Effector memory CD4-positive, alpha-beta T cell (primary cell): ENCODE data around the gene GRK2.
"Not testable (repeated sequence)": the region's sequence is repeated elsewhere in the genome, so short reads cannot be mapped to it uniquely, and the experiment has no call there.

ENCODE experiments used
- DNase-seq, 3 donors: peaks; one replicate each; pipeline ENCODE4 v3.0.0-alpha.2; 2020
- H3K27ac ChIP-seq: 2 replicates; pipeline ENCODE4 v1.7.0; 2013; ENCODE audit warnings: mild to moderate bottlenecking, low read length, moderate library complexity; ENCODE audit not compliant: insufficient read depth, poor library complexity, severe bottlenecking
- H3K27me3 ChIP-seq: replicated peaks from 2 replicates; pipeline ENCODE4 v1.7.0; 2013; ENCODE audit warnings: mild to moderate bottlenecking, low read length; ENCODE audit not compliant: insufficient read depth, control insufficient read depth, poor library complexity, severe bottlenecking
- H3K36me3 ChIP-seq: 2 replicates; pipeline ENCODE4 v1.7.0; 2013; ENCODE audit warnings: mild to moderate bottlenecking, low read length, moderate library complexity; ENCODE audit not compliant: control insufficient read depth, insufficient read depth
- H3K4me1 ChIP-seq: 2 replicates; pipeline ENCODE4 v1.7.0; 2013; ENCODE audit warnings: low read length, mild to moderate bottlenecking; ENCODE audit not compliant: control insufficient read depth, insufficient read depth, poor library complexity, severe bottlenecking
- H3K4me3 ChIP-seq: 2 replicates; pipeline ENCODE4 v1.7.0; 2013; ENCODE audit warnings: low read length, low read depth, mild to moderate bottlenecking; ENCODE audit not compliant: insufficient read depth, poor library complexity, severe bottlenecking
- H3K9me3 ChIP-seq: 2 replicates; pipeline ENCODE4 v1.7.0; 2013; ENCODE audit warnings: mild to moderate bottlenecking, low read length, moderate library complexity; ENCODE audit not compliant: control insufficient read depth

Gene GRK2

DNA sequence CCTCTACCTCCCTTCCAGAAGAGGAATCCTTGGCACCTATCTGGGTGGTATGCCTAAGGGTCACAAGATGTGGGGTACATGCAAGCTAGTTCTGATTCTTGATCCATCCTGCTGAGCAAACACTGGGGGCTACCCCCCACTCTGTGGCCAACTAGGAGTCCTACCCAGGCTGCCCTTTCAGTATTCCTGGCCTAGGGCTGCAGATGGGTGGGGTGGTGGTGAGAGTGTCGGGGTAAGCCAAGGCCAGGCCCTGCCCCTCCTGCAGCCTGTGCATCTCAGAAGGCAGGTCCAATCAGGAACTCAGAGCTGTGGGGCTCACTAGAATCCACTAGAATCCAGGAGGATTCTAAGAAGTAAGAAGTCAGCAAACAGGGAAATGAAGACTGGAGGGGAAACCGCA, 47.9 kb downstream of the GRK2 start:
- Histone ChIP-seq H3K9me3 (no peaks in the 10 kb centered on the region), H3K27ac (no peak overlapping the region), H3K27me3 (no peaks in the 10 kb centered on the region), H3K36me3 (peaks cover 1% of the 10 kb centered on the region), H3K4me3 (no peak overlapping the region), H3K4me1 (peaks cover 39% of the 10 kb centered on the region)
- DNase-seq, result no peak

- H3K36me3 ChIP-seq, result no peaks in the 10 kb centered on the region
- no peaks in the 10 kb centered on the region for H3K9me3 ChIP-seq
- H3K27ac ChIP-seq, result no peak overlapping the region
- no peaks in the 10 kb centered on the region for H3K27me3 ChIP-seq
- DNase-seq, result no peak
- no peak overlapping the region for H3K4me3 ChIP-seq
- peaks cover 38% of the 10 kb centered on the region for H3K4me1 ChIP-seq
Measured at GRCh38 chr11:67315325-67315909, 49.1 kb downstream of the GRK2 start.

DNA sequence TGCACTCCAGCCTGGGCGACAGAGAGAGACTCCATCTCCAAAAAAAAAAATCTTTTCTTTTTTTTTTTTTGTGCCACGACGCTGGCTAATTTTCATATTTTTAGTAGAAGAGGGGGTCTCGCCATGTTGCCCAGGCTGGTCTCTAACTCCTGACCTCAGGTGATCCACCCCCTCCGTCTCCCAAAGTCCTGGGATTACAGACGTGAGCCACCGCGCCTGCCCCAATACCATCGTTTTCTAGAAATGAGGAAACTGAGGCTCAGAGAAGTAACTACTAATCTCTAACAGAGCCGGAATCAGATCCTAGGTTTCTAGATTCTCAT, 50.6 kb downstream of the GRK2 start:
- Histone ChIP-seq H3K9me3 (no peaks in the 10 kb centered on the region), H3K27me3 (no peaks in the 10 kb centered on the region), H3K4me3 (peak overlapping the region; percentile 76), H3K27ac (peak overlapping the region; percentile 72), H3K4me1 (peaks cover 25% of the 10 kb centered on the region), H3K36me3 (no peaks in the 10 kb centered on the region)
- no peak for DNase-seq

DNA sequence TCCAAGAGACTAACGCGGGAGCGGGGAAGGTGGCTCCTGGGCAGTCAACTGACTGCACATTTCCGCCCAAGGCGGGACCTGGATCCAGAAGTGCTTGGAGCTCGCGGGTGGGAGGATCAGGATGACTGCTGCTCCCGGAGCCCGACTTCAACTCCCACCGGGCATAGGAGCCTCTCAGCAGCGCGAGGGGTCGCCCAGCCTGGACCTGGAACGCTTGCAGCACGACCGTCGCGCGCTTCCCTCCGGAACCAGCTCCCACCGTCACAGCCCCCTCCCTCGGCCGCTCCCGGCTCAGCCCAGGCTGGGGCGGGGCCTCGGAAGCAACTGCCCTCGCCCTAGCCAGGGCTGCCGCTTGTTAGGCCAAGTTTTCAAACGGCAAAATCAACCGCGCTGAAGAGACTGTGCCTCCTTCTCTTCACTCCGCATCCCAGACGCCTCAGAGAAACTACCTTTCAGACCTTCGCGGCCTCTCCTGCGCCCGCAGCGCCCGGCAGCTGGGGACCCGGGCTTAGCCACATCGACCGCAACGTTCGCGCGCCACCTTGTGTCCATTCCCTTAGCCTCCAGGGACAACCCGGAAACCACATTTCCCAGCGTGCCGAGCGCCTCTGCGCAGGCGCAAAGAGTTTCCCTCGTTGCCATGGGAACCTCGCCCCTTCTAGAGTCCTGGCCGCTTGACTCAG, 51.1 kb downstream of the GRK2 start:
- DNase-seq, result peak; percentile 96 to 99 (median 97)
- Histone ChIP-seq H3K4me1 (peaks cover 20% of the 10 kb centered on the region), H3K27me3 (no peaks in the 10 kb centered on the region), H3K4me3 (peak overlapping the region; percentile 76), H3K27ac (peak overlapping the region; percentile 72), H3K9me3 (no peaks in the 10 kb centered on the region), H3K36me3 (no peaks in the 10 kb centered on the region)

DNA sequence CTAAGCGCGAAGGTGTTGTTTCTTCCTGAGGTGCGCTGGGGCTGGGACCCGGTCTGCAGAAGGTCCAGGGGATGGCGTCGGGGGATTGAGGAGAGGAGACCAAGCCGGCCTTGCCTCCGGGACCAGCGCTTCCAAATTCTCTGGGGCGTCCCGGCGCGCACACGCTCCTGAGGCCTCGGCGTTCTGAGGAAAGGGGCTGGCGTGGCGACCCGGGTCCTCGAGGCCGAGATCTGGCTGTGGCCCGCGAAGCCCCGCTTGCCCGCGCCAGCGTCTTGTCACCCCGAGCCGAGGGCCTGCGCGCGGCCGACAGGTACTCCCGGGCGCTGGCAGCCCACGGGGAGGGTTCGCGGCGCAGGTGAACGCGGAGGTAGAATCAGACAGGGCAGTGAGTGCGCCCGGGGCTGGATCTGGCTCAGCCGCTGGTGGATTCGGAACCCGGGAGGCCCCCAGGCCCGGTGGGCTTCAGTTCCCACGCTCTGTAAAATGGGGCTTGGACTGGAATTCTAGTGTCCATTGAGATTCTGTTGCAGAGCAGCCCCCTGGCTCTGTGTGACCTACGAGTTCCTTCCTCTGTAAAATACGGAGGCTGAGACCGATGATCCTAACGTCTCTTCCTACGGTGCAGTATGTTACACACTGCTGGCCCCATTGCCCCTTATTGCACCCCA, 51.7 kb downstream of the GRK2 start:
- no peaks in the 10 kb centered on the region for H3K27me3 ChIP-seq
- H3K9me3 ChIP-seq, result no peaks in the 10 kb centered on the region

GRCh38 chr11:67318876-67319275, 52.6 kb downstream of the GRK2 start:
- not testable (repeated sequence) for H3K9me3 ChIP-seq, DNase-seq, H3K27me3 ChIP-seq, H3K36me3 ChIP-seq, H3K4me1 ChIP-seq, H3K4me3 ChIP-seq, H3K27ac ChIP-seq

More for the DNA sequence above, 51.7 kb downstream of the GRK2 start:
- Histone ChIP-seq H3K36me3 (no peaks in the 10 kb centered on the region), H3K4me3 (peak overlapping the region; percentile 76), H3K27ac (peak overlapping the region; percentile 72), H3K4me1 (peaks cover 13% of the 10 kb centered on the region)
- peak in 1 of 3 donors; percentile 26 for DNase-seq

DNA sequence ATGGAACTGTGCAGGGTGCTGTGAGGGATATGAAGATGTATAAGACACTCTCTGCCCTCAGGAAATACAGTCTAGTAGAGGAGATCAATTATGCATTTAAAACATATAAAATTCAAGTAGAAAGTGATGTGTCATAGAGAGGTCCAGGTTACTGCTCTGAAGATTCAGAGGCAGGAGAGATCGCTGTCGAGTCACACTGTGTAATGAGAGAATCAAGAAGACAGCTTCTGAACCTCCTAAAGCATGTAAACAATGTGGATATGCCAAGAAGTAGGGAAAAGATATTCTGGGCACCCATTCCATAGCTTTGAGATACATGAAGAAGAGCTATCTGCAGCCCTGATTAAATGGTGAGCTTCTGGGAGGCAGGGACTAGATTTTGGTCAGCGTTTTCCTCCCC, 53.7 kb downstream of the GRK2 start:
- no peak overlapping the region for H3K27ac ChIP-seq
- no peak overlapping the region for H3K4me3 ChIP-seq
- peaks cover 5% of the 10 kb centered on the region for H3K4me1 ChIP-seq
- H3K9me3 ChIP-seq, result no peaks in the 10 kb centered on the region
- no peaks in the 10 kb centered on the region for H3K36me3 ChIP-seq
- DNase-seq, result no peak
- no peaks in the 10 kb centered on the region for H3K27me3 ChIP-seq

- Histone ChIP-seq H3K9me3 (no peaks in the 10 kb centered on the region), H3K27ac (no peak overlapping the region), H3K4me3 (no peak overlapping the region), H3K27me3 (no peaks in the 10 kb centered on the region), H3K4me1 (peaks cover 5% of the 10 kb centered on the region), H3K36me3 (no peaks in the 10 kb centered on the region)
- DNase-seq, result no peak
Measured at GRCh38 chr11:67320691-67321090, 54.4 kb downstream of the GRK2 start.

DNA sequence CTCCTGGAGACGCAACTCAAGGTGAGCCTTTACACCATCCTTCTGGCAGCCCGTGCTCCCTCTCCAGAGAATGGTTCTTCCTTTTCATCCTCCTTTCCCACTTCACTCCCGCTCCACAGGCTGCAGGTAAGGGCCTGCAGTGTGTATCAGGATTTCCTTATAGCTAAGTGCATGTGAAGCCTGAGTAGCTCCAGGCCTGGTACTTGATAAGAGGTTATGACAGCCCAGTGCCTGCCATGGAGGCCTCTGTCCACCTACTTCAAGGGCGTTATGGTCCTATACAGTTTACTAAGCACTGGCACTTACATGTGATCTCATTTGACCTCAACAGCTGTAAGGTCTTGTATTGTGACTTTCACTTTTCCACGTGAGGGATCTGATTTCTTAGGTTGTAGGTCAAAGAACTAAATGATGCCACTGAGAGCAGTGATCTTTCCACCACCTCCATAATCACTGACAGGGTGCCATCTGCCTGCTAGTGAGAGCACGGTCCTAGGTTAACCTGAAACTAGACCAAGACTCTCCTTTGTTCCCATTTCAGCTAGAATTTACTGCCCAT, 55.1 kb downstream of the GRK2 start:
- DNase-seq, result no peak
- Histone ChIP-seq H3K4me3 (no peak overlapping the region), H3K27ac (no peak overlapping the region), H3K9me3 (no peaks in the 10 kb centered on the region), H3K4me1 (peaks cover 5% of the 10 kb centered on the region), H3K36me3 (no peaks in the 10 kb centered on the region), H3K27me3 (no peaks in the 10 kb centered on the region)

DNA sequence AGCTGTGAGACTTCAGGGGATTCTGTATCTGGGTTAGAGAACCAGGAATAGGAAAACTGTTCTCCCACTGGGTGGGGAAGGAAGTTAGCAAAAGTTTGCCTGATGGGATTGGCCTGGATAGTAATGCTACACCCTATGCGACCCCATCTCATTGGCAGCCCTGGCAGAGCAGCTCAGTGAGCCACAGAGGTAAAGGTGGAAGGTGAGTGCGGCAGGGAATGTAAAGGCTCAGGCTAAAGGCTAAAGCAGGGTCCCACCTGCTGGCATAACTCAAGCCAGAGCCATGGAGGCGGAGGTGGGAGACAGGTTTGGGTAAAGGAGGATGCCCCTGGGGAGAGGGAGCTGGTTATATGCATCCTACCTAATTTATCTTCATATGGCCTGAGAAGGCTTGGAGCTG, 55.8 kb downstream of the GRK2 start:
- Histone ChIP-seq H3K27ac (no peak overlapping the region), H3K9me3 (no peaks in the 10 kb centered on the region), H3K4me3 (no peak overlapping the region), H3K36me3 (no peaks in the 10 kb centered on the region), H3K4me1 (peaks cover 2% of the 10 kb centered on the region), H3K27me3 (no peaks in the 10 kb centered on the region)
- no peak for DNase-seq
